AG09309 (cell line): ENCODE measurements around the gene NDUFAF8.

Source experiments
- DNase-seq: peaks from one replicate; pipeline ENCODE4 v3.0.0-alpha.2; 2010; ENCODE audit warnings: low read depth
- H3K4me3 ChIP-seq: 2 replicates; pipeline ENCODE4 v1.5.1; 2011; ENCODE audit warnings: mild to moderate bottlenecking, low read depth, low read length, moderate library complexity; ENCODE audit not compliant: control insufficient read depth
- CTCF ChIP-seq: IDR thresholded peaks from 2 replicates; pipeline ENCODE4 v1.5.1; 2011; ENCODE audit warnings: mild to moderate bottlenecking, low read depth, low read length, inconsistent platforms; ENCODE audit not compliant: insufficient read depth, control insufficient read depth; ENCODE audit errors: missing control alignments

The NDUFAF8 gene

DNA sequence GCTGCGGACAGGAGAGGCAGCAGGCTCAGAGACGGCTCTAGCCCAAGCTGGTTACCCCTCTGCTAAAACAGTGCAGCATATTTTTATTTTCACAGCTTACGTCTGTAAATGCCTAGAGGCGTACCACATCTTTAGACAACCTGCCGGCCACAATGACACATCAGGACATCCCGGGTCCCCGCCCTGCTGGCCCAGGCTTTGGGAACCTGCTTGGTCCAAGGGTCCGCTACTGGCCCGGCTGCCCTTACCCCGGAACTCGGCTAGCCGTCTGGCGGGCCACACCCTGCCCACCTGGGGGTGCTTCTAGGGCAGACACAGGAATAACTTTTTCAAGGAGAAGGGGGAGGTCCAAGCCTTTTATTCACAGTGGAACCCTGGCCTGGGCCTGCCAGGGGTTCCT is 20.7 kb upstream of the NDUFAF8 start:
- no peak for DNase-seq
- H3K4me3 ChIP-seq = no peak overlapping the region
- TF ChIP-seq CTCF = no peak

DNA sequence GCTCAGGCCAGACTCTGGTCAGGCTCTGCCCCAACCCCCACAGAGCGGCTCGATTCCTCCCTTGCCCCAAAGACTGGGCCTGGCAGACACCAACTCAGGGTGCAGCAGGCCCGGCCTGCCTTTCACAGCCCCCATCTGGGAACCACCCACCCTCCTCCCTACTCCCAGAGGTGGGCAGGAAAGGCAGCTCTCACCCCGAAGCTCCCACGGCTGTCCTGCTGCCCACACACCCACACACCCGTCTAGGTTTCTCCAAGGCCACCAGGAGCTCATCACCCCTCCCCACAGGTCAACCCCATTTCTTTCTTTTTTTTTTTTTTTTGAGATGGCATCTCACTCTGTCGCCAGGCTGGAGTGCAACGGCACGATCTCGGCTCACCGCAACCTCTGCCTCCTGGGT is 20.1 kb upstream of the NDUFAF8 start:
- no peak for DNase-seq
- TF ChIP-seq CTCF = no peak
- no peak overlapping the region for H3K4me3 ChIP-seq

DNA sequence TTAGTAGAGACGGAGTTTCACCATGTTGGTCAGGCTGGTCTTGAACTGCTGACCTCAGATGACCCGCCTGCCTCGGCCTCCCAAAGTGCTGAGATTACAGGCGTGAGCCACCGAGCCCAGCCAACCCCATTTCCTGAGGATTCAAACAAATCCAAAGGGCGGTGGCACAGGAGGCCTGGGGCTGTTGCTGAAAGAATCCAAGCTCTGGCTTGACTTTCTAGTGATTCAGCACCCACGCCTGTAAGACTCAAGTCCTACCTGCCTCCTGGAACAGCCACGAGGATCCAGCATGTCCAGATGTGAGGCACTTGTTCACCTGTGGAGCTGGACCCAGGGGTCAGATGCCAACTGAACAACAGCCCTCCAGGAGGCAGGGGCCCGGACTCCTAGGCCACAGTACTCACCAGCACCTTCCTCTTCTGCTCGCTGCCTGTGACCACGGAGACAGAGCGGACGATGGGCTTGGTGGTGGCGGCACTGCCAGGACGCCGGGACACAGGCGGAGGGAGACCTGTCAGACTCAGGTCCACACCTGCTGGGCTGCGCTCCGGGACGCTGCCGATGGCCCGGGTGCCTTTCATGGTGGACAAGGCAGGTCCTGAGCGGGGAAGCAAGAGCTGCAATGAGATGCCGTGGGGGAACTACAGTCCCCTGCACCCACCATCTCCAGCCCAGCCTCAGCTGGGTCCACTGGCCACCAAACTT is 19.5 kb upstream of the NDUFAF8 start:
- no peak for DNase-seq
- no peak overlapping the region for H3K4me3 ChIP-seq
- no peak for TF ChIP-seq CTCF

GRCh38 chr17:81221371-81221841 is 17.7 kb upstream of the NDUFAF8 start:
- no peak for TF ChIP-seq CTCF
- no peak for DNase-seq
- H3K4me3 ChIP-seq = no peak overlapping the region

DNA sequence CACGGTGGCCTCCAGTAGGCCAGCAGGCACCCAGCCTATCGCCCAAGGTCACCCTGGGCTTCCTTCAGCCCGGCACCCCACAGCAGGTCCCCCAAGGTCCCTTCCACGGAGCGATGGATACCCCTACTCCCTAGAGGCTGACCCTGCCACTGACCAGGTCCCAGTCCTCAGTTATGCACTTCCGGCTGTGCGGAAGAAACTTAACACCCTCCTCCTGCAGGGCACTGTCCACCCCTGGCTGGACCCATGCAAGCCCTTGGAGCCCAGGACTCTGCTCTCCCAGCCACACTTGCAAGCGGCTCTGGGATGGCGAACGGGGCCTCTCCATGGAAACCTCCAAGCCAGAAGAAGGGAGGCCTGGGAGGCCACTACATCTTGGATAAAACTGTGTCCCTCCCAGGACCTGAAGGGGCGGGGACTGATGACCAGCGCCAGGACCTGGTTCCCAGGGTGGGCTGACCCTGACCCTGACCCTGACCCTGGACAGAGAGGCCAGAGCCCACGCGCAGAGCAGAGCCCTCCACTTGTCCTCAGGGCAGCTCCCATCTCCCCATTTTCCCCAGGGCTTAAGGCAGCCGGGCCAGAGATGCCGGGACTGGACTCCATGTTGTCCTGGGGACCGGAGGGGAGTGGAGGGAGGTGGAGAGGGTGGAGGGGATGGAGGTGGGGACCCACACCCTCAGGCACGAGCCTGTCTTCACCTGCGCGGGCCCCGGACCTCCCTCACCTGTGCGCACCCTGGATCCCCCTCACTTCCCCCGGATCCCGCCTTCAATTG is 17.1 kb upstream of the NDUFAF8 start:
- peak overlapping the region; percentile 77 for H3K4me3 ChIP-seq
- no peak for DNase-seq
- no peak for TF ChIP-seq CTCF

GRCh38 chr17:81222620-81222905 is 16.6 kb upstream of the NDUFAF8 start:
- H3K4me3 ChIP-seq = peak overlapping the region; percentile 77
- TF ChIP-seq CTCF = no peak
- DNase-seq = no peak
